Mesothelial cell of epicardium (in vitro differentiated cells): ENCODE measurements around the gene TSHZ2. TPM values are rescaled to one million over a fixed set of nuclear protein-coding genes. Genes with fewer than 3 reads are reported as not detected.

Experiments used
- DNase-seq, 2 experiments: peaks; one replicate each; pipeline ENCODE4 v3.0.0; 2021; ENCODE audit warnings: low spot score in 2 of 2; ENCODE audit not compliant: unreplicated experiment in 2 of 2
- H3K27ac Mint-ChIP-seq: 2 replicates; pipeline ENCODE4 v1.8.0; 2021; ENCODE audit warnings: mixed read lengths
- H3K27me3 Mint-ChIP-seq: 2 replicates; pipeline ENCODE4 v1.8.0; 2021; ENCODE audit warnings: low read depth, mixed read lengths
- H3K36me3 Mint-ChIP-seq: 2 replicates; pipeline ENCODE4 v1.8.0; 2021; ENCODE audit warnings: mixed read lengths
- H3K4me1 Mint-ChIP-seq: 2 replicates; pipeline ENCODE4 v1.8.0; 2021; ENCODE audit warnings: mixed read lengths
- H3K4me3 Mint-ChIP-seq: 2 replicates; pipeline ENCODE4 v1.8.0; 2021; ENCODE audit warnings: mild to moderate bottlenecking, moderate library complexity, mixed read lengths
- H3K9me3 Mint-ChIP-seq: 2 replicates; pipeline ENCODE4 v1.8.0; 2021; ENCODE audit warnings: mixed read lengths
- CTCF ChIP-seq: fragments of 200-600 bp; sonication (generic); IDR thresholded peaks from one replicate; pipeline ENCODE4 v1.5.0; 2021; ENCODE audit warnings: antibody characterized with exemption; ENCODE audit not compliant: unreplicated experiment
- total RNA-seq: library from RNA; stranded (reverse); gene quantifications from 3 replicates; pipeline ENCODE4 v1.2.1, GENCODE V29; 2021

TSHZ2 gene
- total RNA-seq, 1 donor from 2014 or later, result 28.8 TPM

- H3K36me3 Mint-ChIP-seq, result no peaks in the 10 kb centered on the region
- no peak overlapping the region for H3K27ac Mint-ChIP-seq
- TF ChIP-seq CTCF, result no peak
- H3K4me1 Mint-ChIP-seq, result peaks cover 30% of the 10 kb centered on the region
- H3K9me3 Mint-ChIP-seq, result no peaks in the 10 kb centered on the region
- H3K27me3 Mint-ChIP-seq, result no peaks in the 10 kb centered on the region
- H3K4me3 Mint-ChIP-seq, result no peak overlapping the region
- DNase-seq, result no peak
Observed at GRCh38 chr20:53299831-53300230, 327.7 kb downstream of the TSHZ2 start.

- DNase-seq, result no peak
- no peak overlapping the region for H3K4me3 Mint-ChIP-seq
- no peaks in the 10 kb centered on the region for H3K27me3 Mint-ChIP-seq
- no peaks in the 10 kb centered on the region for H3K36me3 Mint-ChIP-seq
- H3K9me3 Mint-ChIP-seq, result no peaks in the 10 kb centered on the region
- peaks cover 18% of the 10 kb centered on the region for H3K4me1 Mint-ChIP-seq
- no peak for TF ChIP-seq CTCF
- no peak overlapping the region for H3K27ac Mint-ChIP-seq
Observed at GRCh38 chr20:53301869-53302268, 329.7 kb downstream of the TSHZ2 start.

- Mint-ChIP-seq H3K36me3 (no peaks in the 10 kb centered on the region), H3K4me3 (no peak overlapping the region), H3K27me3 (no peaks in the 10 kb centered on the region), H3K27ac (peak overlapping the region; percentile 23), H3K9me3 (no peaks in the 10 kb centered on the region), H3K4me1 (peaks cover 18% of the 10 kb centered on the region)
- no peak for TF ChIP-seq CTCF
- no peak for DNase-seq
Observed at GRCh38 chr20:53302695-53303412, 330.7 kb downstream of the TSHZ2 start.

- TF ChIP-seq CTCF, result no peak
- Mint-ChIP-seq H3K27ac (no peak overlapping the region), H3K36me3 (no peaks in the 10 kb centered on the region), H3K27me3 (no peaks in the 10 kb centered on the region), H3K4me3 (no peak overlapping the region), H3K4me1 (peaks cover 17% of the 10 kb centered on the region), H3K9me3 (no peaks in the 10 kb centered on the region)
- DNase-seq, result no peak
Observed at GRCh38 chr20:53303413-53303760, 331.2 kb downstream of the TSHZ2 start.

- Mint-ChIP-seq H3K4me1 (peaks cover 16% of the 10 kb centered on the region), H3K36me3 (peaks cover 1% of the 10 kb centered on the region), H3K4me3 (no peak overlapping the region), H3K27ac (no peak overlapping the region), H3K27me3 (no peaks in the 10 kb centered on the region), H3K9me3 (no peaks in the 10 kb centered on the region)
- TF ChIP-seq CTCF, result no peak
- no peak for DNase-seq
Observed at GRCh38 chr20:53304146-53304545, 332.0 kb downstream of the TSHZ2 start.
